ENCODE results near the gene TRIM41. TPM values are rescaled to one million over a fixed set of nuclear protein-coding genes. Genes with fewer than 3 reads are reported as not detected.
"Not testable (repeated sequence)": the region's sequence is repeated elsewhere in the genome, so short reads cannot be mapped to it uniquely, and the experiment has no call there.

TRIM41 gene
- total RNA-seq, 1 donor = 12.7 TPM

- no peak for TF ChIP-seq CTCF (IDR thresholded peaks at IDR 0.05; ENCODE audit: insufficient read depth, low read length)
- no peak for DNase-seq (ENCODE audit: low read depth)
- peak overlapping the region; percentile 93 for H3K4me3 ChIP-seq (ENCODE audit: low read depth, low read length)
Observed at GRCh38 chr5:181259283-181259682, 36.2 kb downstream of the TRIM41 start.

DNA sequence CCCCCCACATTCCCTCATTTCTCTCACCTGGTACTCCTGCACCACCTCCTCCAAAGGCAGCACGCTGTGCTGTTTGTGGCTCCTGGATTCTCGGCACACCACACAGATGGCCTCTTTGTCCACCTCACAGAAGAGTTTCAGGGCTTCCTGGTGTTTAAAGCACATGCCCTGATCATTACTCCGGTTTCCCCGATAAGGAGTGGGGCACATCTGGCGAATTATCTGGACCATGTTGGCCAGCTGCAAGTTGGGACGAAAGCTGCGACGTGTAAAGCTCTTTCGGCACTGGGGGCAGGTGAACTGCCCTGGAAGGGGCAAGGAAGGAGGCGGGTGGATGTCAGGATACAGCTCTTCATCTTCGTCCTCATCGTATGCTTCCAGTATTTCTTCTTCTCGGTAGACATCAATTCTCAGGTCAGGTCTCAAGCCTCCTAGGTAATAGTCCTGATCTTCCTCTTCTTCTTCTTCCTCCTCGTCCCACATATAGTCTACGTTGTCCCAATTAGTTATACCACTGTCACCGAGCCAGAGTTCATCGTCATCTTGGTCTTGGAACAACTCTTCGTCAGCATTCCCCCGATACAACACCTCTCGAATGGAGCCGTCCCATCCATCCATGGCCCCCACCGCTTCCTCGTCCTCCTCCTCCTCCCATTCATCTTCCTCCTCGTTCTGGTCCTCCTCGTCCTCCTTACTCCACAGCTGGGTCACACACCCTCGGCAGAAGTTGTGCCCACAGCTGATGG lies 37.1 kb downstream of the TRIM41 start:
- no peak for DNase-seq (ENCODE audit: low read depth)

DNA sequence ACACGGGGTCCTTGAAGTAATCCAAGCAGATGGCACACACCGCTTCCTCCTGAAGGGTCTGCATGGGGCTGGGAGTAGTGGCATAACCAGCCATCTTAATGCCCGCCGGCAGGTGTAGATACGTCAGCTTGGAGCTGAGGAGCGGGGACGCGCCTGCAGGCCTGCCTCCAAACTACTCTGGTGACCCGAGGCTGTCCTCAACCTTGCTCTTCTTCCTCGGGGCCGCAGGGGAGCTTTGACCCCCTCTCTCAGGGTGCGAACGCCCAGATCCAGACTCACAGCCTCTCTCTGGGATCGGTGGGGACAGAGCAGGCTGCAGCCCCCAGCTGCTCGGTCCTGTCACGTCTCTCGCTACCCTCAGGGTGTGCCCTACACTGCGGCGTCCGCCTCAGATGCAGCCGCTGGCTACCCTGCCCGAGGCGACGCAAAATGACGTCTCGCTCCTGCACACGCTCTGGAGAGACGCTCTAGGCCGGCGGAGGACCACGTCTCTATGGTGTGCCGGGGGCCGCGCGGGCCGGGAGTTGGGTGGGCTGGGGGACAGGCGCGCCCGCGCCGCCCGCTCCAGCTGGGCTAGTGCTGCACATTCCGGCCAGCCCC lies 37.7 kb downstream of the TRIM41 start, which contains the start of gene TRIM52:
Gene TRIM52, minus strand, starts transcription at position 424 of the 600 bp plus-strand sequence. Its CDS starts 330 bp downstream, at position 94.
- TF ChIP-seq CTCF (IDR thresholded peaks at IDR 0.05; ENCODE audit: insufficient read depth, low read length) = no peak
- DNase-seq (ENCODE audit: low read depth) = peak; percentile 86

More for the DNA sequence above, 37.1 kb downstream of the TRIM41 start:
- no peak for TF ChIP-seq CTCF (IDR thresholded peaks at IDR 0.05; ENCODE audit: insufficient read depth, low read length)
- H3K4me3 ChIP-seq (ENCODE audit: low read depth, low read length) = peak overlapping the region; percentile 93

GRCh38 chr5:181261320-181262049 lies 38.4 kb downstream of the TRIM41 start:
- DNase-seq (ENCODE audit: low read depth) = peak; percentile 64
- no peak for TF ChIP-seq CTCF (IDR thresholded peaks at IDR 0.05; ENCODE audit: insufficient read depth, low read length)
- peak overlapping the region; percentile 93 for H3K4me3 ChIP-seq (ENCODE audit: low read depth, low read length)

More for the DNA sequence above, 37.7 kb downstream of the TRIM41 start, which contains the start of gene TRIM52:
- peak within 1 kb of the TSS; percentile 93 for H3K4me3 ChIP-seq (ENCODE audit: low read depth, low read length)

GRCh38 chr5:181263633-181264032 lies 40.6 kb downstream of the TRIM41 start:
- no peak overlapping the region for H3K4me3 ChIP-seq (ENCODE audit: low read depth, low read length)
- no peak for DNase-seq (ENCODE audit: low read depth)
- TF ChIP-seq CTCF (IDR thresholded peaks at IDR 0.05; ENCODE audit: insufficient read depth, low read length) = no peak

- no peak for DNase-seq (ENCODE audit: low read depth)
- no peak for TF ChIP-seq CTCF (IDR thresholded peaks at IDR 0.05; ENCODE audit: insufficient read depth, low read length)
- H3K4me3 ChIP-seq (ENCODE audit: low read depth, low read length) = no peak overlapping the region
Observed at GRCh38 chr5:181265092-181265671, 42.1 kb downstream of the TRIM41 start.

DNA sequence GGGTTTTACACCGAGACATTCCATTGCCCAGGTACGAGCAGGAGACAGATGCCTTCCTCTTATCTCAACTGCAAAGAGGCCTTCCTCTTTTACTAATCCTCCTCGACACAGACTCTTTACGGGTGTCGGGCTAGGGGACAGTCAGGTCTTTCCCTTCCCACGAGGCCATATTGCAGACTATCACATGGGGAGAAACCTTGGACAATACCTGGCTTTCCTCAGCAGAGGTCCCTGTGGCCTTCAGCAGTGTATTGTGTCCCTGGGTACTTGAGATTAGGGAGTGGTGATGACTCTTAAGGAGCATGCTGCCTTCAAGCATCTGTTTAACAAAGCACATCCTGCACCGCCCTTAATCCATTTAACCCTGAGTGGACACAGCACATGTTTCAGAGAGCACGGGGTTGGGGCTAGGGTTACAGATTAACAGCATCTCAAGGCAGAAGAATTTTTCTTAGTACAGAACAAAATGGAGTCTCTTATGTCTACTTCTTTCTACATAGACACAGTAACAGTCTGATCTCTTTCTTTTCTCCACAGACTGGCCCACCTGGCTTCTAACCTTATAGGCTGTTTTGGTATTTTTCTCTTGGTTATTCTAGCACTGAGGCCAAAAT lies 44.3 kb downstream of the TRIM41 start:
- H3K4me3 ChIP-seq (ENCODE audit: low read depth, low read length); DNase-seq (ENCODE audit: low read depth): not testable (repeated sequence)

DNA sequence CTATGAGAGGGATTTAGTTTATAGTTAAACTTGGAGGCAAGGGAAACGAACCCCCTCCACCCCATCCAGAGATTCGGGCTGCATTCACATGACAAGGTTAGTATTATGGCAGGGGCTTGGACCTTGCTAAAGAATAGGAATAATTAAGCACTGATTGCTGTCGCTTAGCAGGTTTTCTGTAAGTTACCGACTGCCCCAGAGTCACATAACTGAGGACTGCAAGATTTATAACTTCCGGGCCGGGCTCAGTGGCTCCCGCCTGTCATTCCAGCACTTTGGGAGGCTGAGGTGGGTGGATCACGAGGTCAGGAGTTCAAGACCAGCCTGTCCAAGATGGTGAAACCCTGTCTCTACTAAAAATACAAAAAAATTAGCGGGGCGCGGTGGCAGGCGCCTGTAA lies 44.8 kb downstream of the TRIM41 start:
- not testable (repeated sequence) for DNase-seq (ENCODE audit: low read depth)

More for the DNA sequence above, 44.8 kb downstream of the TRIM41 start:
- H3K4me3 ChIP-seq (ENCODE audit: low read depth, low read length) = not testable (repeated sequence)

Measured in fibroblast of the aortic adventitia (primary cell).